Measurements from ENCODE around the gene ANKMY1. TPM values are rescaled to one million over a fixed set of nuclear protein-coding genes. Genes with fewer than 3 reads are reported as not detected.
A peak's percentile ranks its signal among the peaks of the same experiment; 100 is the strongest.

The ANKMY1 gene
- polyA plus RNA-seq, 3 donors = 4.6 to 6.7 (median 6.5) TPM

DNA sequence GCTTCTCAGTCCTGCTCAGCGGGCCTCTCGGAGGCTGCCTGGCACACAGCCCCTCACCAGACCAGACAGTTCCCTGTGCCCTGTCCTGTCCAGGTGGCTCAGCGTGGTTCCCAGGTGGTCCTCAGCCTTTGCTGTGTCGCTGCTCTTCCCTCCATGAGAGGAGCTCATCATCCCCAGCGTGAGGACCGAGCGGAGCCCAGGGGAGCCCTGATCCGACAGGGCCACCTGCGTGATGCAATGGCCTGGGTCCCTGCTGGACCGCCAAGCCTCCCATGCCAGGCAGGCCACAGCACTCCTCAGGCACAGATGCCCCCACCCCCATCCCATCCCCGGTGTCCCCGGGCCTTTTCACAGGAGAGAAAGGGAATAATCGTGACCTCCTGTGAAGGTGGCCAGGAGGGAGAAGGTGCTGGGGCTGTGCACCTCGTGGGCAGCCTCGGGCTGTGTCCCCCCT is 118.1 kb downstream of the ANKMY1 start:
- H3K27ac ChIP-seq (ENCODE audit: low read depth, low read length) = no peak overlapping the region
- WGBS, 3 donors = 85 to 93% (median 93%) methylated on average over 15 of the region's 15 CpGs

DNA sequence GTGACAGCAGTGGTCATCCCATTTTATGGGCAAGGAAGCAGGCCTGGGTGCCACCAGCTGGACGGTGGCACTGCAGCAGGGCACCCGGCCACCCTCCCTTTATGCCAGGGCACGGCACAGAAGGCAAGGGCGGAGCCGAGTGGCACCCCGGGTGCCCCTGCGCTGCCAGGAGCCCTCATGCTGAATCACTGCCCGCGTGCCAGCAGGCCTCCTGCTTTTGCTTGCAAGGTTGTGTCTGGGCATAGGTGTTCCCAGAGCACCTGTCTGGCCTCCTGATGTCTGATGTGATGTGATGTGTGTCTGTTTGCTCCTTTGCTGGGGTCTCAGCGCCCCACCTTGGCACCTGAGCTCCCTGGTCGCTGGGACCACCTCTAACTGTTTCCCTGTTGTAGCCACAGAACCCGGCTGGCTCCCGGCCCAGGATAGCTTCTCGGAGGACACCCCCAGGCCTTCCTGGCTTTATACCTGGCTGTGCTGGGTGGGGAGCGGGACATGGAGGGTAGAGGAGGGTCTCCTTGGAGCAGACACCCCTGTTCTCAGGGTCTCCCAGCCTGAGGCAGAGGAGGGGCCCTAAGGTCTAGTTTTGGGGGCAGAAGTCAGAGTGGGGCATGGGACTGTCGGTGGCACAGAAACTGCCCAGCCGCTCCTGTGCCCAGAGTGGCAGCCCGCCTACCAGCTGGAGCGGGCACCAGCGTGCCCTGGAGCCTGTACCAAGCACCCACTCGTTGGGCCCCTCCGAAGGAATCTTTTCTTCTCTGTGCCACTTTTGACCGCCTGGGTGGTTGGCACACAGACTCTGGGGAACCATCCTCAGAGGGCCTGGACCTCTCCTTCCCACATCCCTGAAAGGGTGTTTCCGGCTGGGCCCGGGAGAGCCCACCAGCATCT is 118.7 kb downstream of the ANKMY1 start:
- 85 to 88% (median 87%) methylated on average over 25 of the region's 25 CpGs for WGBS, 3 donors
- H3K27ac ChIP-seq (ENCODE audit: low read depth, low read length) = no peak overlapping the region

DNA sequence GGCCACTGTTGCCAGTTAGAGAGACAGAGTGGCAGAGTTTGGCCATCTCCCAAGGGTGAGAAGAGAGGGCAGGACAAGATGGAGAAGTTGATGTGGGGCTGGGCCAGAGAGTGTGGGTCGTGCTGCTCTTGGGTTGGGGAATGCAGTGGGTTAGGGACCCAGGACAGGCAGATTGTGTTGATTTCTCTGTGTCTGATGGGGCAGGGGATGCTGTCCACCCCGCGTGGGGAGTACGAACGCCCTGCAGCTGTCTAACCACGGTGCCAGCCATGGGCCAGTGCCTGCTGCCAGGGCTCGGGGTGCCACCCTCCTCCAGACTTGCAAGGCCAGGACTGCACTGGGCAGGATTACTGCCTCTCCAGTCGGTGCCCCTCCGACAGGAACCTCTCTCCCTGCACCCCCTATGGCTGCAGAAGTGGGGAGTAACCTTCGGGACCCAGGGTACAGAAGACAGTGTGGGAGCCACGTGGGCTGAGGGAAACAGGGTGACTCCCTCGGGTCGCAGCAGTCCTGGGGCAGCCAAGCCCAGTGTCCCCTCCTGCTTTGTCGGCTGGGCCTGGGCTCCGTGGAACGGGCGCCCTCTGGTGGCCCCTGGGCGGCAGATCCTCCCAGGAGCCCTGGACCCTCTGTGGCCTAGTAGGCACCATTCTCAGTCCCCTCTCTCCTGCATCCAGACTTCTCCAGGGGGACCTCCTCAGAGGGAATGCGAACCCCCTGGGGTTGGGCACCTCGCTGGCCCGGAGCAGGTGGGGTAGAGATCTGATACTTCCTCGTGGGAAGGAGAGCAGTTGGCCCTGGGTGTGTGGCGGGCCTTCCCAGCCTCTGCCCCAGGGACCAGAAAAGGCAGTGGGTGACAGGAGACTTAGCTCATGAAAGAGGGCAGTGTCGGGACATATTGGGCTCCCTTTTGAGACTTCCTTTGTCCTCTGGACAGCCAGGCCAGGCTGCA is 119.7 kb downstream of the ANKMY1 start:
- 18 to 28% (median 23%) methylated on average over 22 to 24 of the region's 24 CpGs for WGBS, 3 donors
- H3K27ac ChIP-seq (ENCODE audit: low read depth, low read length) = no peak overlapping the region

DNA sequence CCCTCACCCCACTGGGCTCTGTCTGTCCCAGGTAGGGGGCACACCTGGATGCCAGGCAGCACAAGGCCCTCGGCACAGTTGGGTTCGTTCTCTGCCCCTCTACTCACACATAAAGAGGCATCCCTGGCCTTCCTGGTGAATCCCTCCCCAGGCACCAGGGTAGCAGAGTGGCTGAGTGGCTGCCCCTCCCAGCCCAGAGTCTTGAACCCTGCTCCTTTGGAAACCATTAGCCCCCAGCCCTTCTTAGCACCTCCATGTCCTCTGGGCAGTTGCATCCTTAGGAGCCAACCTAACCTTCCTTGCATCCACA is 120.3 kb downstream of the ANKMY1 start:
- WGBS, 3 donors = 87 to 95% (median 92%) methylated on average over 2 of the region's 2 CpGs
- H3K27ac ChIP-seq (ENCODE audit: low read depth, low read length) = no peak overlapping the region

DNA sequence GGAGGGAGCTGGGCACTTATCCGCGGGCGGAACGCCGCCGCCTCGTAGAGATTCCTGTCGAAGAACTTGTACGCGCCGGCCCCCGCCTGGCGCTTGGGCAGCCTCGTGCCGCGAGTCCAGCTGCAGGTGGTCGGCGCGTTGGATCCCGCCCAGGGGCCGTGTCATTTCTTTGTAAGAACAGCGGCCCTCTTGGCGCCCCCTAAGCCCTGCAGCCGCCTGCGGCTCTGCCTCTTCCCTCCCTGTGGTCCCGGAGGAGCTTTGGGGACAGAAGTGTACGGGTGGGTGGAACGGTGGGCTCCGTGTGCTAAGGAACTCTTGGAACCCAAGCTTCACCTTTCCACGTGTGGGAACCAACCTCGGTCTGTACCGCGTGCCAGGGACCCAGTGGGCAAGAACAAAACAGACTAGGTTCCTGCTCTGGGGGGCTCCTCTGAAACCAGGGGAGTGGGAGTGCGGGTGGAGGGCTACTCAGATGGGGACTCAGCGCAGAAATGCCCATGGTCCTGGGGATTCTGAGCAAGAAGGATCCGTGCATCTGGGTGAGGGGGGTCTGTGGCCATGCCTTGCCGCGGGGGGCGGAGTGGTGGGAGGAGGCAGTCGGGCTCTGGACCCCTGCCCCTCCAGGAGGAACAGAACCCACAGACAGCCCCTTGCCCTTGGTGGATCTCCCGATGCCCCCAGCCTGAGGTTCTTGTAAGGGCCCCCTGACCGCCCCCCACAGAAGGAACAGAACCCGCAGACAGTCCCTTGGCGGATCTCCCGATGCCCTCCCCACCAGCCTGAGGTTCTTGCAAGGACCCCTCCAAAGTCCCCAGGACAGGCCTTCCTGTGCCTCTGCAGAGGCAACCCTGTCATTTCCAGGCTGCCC is 120.9 kb downstream of the ANKMY1 start:
- WGBS, 3 donors = 21 to 28% (median 21%) methylated on average over 45 of the region's 45 CpGs

DNA sequence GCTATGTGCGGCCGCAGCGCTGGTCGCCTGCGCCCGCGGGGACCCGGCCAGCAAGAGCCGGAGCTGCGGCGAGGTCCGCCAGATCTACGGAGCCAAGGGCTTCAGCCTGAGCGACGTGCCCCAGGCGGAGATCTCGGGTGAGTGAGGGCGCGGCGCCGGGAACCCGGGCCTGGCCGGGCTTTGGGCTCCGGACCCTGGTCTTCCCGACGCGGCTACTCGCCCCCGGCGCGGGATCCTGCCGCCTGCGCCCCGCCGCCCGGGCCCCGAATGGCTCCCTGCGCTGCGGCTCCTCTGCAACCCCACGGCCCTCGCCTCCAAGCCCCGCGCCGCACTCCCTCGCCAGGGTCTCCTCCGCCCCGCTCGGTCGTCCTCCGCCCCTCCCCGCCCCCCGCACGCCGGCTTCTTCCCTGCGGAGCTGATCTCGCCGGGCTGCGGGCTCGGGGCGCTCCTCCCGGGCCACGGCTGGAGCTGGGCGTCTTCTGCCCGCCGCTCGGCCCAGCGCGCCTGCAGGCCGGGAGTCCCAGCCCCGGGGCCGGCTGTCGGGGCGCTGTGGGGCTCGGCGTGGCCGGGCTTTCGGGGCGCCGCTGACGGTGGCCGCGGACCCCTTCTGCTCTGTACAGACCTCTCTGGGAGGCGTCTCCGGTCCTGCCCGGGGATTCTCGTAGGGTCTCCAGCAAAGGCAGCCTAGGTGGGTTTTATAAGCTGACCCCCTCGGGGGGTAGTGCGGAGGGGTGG is 121.7 kb downstream of the ANKMY1 start:
- WGBS, 3 donors = 1% methylated on average over 48 to 88 of the region's 88 CpGs
- H3K27ac ChIP-seq (ENCODE audit: low read depth, low read length) = no peak overlapping the region

More for the DNA sequence above, 120.9 kb downstream of the ANKMY1 start:
- no peak overlapping the region for H3K27ac ChIP-seq (ENCODE audit: low read depth, low read length)

DNA sequence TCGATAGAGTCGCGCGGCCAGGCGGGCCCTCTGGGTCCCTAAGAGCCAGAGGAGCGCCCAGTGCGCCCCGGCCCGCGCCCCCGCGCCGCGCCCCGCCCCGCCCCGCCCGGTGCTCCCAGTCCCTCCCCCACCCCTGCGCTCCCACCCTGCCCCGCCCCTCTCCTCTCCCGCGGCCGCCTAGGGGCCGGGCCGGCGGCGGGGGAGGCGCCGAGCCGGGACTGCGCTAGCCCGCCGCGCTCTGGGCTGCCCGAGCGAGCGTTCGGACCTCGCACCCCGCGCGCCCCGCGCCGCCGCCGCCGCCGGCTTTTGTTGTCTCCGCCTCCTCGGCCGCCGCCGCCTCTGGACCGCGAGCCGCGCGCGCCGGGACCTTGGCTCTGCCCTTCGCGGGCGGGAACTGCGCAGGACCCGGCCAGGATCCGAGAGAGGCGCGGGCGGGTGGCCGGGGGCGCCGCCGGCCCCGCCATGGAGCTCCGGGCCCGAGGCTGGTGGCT is 122.3 kb downstream of the ANKMY1 start, which contains the start of gene GPC1:
TSS of gene GPC1 (plus strand) at position 207 of the 491 bp plus-strand sequence. CDS start at position 463, 256 bp downstream.
- 0 to 1% (median 0%) methylated on average over 17 to 69 of the region's 77 CpGs for WGBS, 3 donors
- no peak within 1 kb of the TSS for H3K27ac ChIP-seq (ENCODE audit: low read depth, low read length)

DNA sequence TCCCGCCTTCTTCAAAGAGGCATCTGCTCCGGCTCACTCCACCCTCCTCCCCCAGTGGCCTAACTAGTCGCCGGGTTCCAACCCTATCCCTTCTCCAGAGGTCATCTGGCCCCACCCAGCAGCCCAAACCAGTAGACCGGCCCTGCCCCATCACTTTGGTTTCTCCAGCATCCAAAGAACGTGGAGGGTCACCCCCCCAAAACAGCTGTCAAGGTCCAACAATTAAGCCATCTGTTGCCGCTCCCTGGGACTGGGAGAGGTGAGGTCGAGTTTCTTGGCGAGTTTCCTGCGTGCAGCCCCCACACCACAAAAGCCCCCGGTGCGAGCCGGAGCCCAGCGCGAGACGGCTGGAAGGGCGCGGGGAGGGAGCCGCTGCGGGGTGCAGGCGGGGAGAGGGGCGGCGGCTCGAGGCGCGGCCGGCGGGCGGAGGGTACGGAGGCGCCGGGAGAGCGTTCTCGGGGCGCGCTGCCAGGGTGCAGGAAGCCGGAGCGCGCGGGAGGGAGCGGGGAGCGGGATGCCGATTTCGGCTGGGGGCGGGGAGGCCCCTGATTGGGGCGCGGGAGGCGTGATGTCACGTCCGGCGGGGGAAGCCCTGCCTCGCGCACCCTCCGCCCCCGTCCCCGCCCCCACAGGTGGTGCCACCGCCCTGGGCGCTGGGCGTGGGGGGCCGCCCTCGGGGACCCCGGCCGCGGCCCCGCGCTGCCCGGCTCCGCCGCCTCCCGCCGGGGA is 122.9 kb downstream of the ANKMY1 start:
- no peak overlapping the region for H3K27ac ChIP-seq (ENCODE audit: low read depth, low read length)
- WGBS, 3 donors = 1 to 4% (median 3%) methylated on average over 30 to 66 of the region's 71 CpGs

DNA sequence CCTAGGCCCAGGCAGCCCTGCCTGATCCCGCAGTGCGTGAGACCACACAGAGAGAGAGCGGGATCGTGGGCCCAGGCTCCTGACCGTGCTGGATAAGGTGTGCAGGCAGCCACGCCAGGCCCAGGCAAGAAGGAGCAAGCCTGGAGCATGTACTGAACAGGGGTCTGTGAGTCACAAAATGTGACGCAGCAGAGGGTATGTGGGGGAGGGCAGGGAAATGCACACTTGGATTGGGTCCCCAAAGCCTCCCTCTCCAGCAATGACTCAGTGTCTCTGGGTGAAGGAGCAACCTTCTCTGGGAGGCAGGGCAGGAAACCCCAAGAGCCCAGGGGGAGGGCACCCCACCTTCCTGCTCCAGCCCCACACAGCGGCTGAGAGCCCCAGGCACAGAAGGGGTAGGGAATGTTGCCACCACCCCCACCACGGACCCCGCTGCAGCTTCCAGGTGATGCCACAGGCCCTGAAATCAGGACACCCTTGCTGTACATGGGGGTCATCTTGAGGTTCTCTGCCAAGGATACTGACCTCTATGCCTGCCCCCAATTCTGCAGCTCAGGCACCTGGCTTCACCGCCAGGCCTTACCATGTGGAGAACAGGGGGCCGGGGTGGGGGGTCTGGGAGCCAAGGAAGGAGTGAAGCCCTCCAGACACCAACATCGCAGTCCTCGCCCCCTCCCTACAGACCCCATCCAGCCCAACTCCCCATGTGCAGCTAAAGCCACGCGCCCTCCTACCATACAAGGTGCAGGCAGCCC is 123.6 kb downstream of the ANKMY1 start:
- 72 to 83% (median 74%) methylated on average over 16 of the region's 16 CpGs for WGBS, 3 donors

DNA sequence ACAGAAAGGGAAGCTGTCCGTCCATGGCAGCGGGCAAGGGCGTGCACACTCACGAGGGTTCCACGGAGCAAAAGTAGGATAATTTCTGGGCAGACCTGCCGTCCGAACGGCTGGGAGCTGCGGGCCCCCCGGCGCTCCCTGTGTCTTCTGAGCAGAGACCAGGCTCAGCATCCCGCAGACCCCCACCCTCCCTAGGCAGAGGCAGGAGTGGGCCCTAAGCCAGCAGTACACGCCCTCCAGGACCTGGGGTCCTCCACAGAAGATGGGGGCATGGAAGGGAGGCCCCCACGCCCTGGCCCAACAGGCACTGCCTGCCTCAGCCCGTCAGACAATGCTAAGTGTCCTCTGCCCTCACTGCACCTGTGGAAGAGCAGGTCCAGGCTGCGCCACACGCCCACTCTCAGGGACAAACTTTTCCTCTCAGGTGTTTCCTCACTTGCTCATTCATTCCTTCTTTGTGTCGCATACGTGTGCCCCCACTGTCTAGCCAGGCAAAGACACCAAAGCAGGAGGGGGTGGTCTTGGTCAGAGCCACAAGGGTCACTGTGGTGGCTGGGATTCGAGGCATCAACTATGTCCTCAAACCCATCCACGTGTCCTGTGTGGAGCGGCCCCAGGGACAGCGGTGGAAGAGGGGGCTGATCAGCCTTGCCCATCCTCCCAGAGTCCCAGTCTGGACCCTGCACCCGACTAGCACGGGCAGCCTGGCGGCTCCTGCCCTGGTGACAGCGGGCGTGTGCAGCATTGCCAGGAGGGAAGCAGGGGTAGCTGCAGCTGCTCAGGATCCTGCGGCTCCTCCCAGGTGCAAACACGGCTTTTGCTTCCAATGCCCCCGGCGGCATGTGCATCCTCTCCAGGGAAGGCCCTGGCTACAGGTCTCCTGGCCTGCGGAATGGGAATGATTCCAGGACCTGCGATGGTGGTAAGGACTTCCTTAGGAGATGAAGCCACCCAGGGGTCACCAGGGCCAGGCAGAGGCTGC is 124.7 kb downstream of the ANKMY1 start:
- WGBS, 3 donors = 82 to 83% (median 83%) methylated on average over 33 to 34 of the region's 34 CpGs
- peak overlapping the region; percentile 35 for H3K27ac ChIP-seq (ENCODE audit: low read depth, low read length)

More for the DNA sequence above, 123.6 kb downstream of the ANKMY1 start:
- H3K27ac ChIP-seq (ENCODE audit: low read depth, low read length) = peak overlapping the region; percentile 67

DNA sequence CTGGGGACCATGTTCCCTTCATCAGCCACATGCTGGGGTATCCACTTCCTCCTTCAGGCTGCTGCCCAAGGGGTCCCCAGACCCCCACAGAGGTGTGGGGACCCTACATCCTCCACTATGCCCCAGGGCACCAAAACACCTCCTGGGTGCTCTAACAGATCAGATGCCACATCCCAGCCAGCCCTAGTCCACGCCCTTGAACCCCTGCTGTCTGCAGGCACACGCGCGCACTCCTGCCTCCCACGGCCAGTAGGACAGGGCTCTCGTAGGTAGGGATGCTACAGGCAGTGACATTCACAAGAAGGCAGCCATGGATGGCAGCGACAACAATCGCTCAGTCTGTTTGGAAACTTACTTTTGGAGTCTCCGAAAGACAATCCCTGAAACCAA is 125.4 kb downstream of the ANKMY1 start:
- WGBS, 3 donors = 85 to 88% (median 86%) methylated on average over 9 of the region's 9 CpGs
- H3K27ac ChIP-seq (ENCODE audit: low read depth, low read length) = no peak overlapping the region

DNA sequence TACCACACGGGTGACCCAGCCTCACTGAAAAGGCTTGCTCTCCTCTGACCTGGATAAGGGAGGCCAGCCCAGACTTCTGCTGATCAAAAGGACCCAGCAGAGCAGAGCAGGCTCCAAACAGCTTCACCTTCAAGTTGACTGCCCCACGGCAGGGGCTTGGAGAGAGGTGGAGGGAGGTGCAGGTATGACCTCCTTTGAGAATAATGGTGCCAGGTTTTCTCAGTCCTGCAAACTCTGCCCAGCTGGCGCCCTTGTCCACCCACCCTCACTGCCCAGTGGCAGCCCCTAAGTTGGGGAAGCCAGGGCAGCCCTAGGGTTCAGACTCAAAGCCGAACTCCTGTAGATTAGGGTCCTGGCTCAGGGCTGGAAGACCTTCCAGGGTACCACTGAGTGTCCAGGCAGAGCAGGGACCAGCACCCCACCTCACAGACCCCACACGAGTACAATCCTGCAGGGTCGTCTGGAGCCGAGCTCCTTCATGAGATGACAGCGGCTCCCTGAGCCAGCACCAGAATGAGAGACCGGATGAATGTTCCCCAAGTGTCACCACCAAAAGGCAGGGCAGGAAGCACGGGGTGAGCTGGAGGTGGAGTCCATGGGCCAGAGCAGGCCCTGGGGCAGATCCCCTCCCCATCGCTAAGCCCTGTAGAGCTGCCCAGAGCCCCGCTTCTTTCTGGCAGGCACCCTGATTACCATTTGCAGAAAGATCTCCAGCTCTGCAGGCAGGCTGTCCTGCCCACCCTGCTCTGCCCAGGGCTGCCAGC is 125.9 kb downstream of the ANKMY1 start:
- 72 to 83% (median 78%) methylated on average over 11 to 12 of the region's 12 CpGs for WGBS, 3 donors
- H3K27ac ChIP-seq (ENCODE audit: low read depth, low read length) = no peak overlapping the region

DNA sequence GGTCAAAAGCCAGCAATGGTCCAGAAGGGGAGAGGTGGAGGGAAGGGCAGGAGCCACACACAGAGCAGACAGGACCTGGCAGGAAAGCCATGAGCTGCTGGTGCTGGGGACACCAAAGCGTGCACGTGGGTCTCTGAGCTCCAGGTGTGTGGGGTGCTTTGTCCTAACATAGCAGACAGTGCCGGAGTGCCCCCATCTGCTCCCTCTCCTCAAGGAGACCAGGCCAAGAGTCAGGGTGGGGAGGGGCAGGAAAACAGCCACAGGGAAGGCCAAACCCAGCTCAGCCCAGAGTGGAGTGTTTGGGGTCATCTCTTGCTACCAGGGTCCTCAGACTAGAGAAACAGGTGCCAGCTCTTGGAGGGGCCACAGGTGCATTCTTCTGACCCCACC is 126.5 kb downstream of the ANKMY1 start:
- 79 to 84% (median 83%) methylated on average over 3 of the region's 3 CpGs for WGBS, 3 donors
- no peak overlapping the region for H3K27ac ChIP-seq (ENCODE audit: low read depth, low read length)

DNA sequence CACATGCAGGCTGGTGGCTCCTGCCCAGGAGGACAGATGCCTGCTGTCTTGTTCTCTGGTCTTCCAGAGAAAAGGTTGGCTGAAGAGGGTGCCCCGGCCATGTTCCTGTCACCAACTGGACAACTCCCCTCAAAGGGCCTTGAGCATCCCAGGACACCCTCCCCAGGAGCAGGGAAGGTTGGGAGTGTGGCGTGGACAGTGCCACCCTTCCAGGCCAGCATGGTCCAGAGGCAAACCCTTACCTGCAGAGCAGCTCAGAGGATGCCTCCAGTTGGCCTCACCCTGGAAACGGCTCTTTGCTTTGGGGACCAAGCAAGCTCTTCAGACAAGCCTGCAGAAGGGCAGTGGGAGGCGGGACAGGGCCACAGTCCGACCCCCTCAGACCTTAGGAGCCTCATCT is 127.2 kb downstream of the ANKMY1 start:
- H3K27ac ChIP-seq (ENCODE audit: low read depth, low read length) = no peak overlapping the region
- 87 to 92% (median 90%) methylated on average over 5 of the region's 5 CpGs for WGBS, 3 donors

Data from adipose tissue (tissue), 3 donors.